GM19395 (cell line): ENCODE data around the gene MAN2B2.

Experiments
- ATAC-seq: cut with Tn5 transposase; IDR thresholded peaks from one replicate; pipeline ENCODE4 v1.9.1; 2021; ENCODE audit warnings: mild to moderate bottlenecking, moderate library complexity; ENCODE audit not compliant: unreplicated experiment

MAN2B2 gene

GRCh38 chr4:6546091-6546490 is 28.9 kb upstream of the MAN2B2 start:
- no peak for ATAC-seq

GRCh38 chr4:6546681-6547447 is 28.1 kb upstream of the MAN2B2 start:
- ATAC-seq = no peak

GRCh38 chr4:6548201-6548881 is 26.6 kb upstream of the MAN2B2 start:
- ATAC-seq = no peak

- ATAC-seq = no peak
These were observed 26.1 kb upstream of the MAN2B2 start for GRCh38 chr4:6548882-6549230.

GRCh38 chr4:6549445-6549844 is 25.5 kb upstream of the MAN2B2 start:
- no peak for ATAC-seq

GRCh38 chr4:6549890-6550620 is 24.9 kb upstream of the MAN2B2 start:
- ATAC-seq = no peak

- ATAC-seq = no peak
These were observed 24.2 kb upstream of the MAN2B2 start for GRCh38 chr4:6550821-6551220.

- no peak for ATAC-seq
These were observed 23.3 kb upstream of the MAN2B2 start for GRCh38 chr4:6551660-6552059.

- ATAC-seq = no peak
These were observed 19.5 kb upstream of the MAN2B2 start for GRCh38 chr4:6555519-6555918.

- ATAC-seq = no peak
These were observed 18.7 kb upstream of the MAN2B2 start for GRCh38 chr4:6556263-6556662.

- ATAC-seq = no peak
These were observed 17.8 kb upstream of the MAN2B2 start for GRCh38 chr4:6557185-6557584.

GRCh38 chr4:6557856-6558255 is 17.1 kb upstream of the MAN2B2 start:
- ATAC-seq = no peak

- ATAC-seq = no peak
These were observed 14.4 kb upstream of the MAN2B2 start for GRCh38 chr4:6560416-6561172.

GRCh38 chr4:6561173-6561516 is 13.8 kb upstream of the MAN2B2 start:
- ATAC-seq = no peak

GRCh38 chr4:6561706-6562371 is 13.2 kb upstream of the MAN2B2 start:
- ATAC-seq = no peak

- ATAC-seq = no peak
These were observed 11.8 kb upstream of the MAN2B2 start for GRCh38 chr4:6562931-6563901.

GRCh38 chr4:6563935-6564645 is 10.9 kb upstream of the MAN2B2 start:
- ATAC-seq = no peak

- no peak for ATAC-seq
These were observed 9.1 kb upstream of the MAN2B2 start for GRCh38 chr4:6565691-6566390.
